D721Med (cell line): ENCODE measurements around the gene GYG1.

Source experiments
- DNase-seq: peaks from one replicate; pipeline ENCODE4 v3.0.0; 2011; ENCODE audit warnings: low spot score; ENCODE audit not compliant: insufficient read length
- FAIRE-seq: peaks from 2 replicates; lab custom pipeline; 2011; peaks lifted over from hg19 to GRCh38; lab: Jason Lieb, UNC
- CTCF ChIP-seq: IDR thresholded peaks from 2 replicates; pipeline ENCODE4 v1.5.1; 2012; ENCODE audit warnings: mild to moderate bottlenecking, control low read depth; ENCODE audit not compliant: insufficient read depth; ENCODE audit errors: missing control alignments

The GYG1 gene

GRCh38 chr3:148999806-149000205, 8.5 kb downstream of the GYG1 start:
- DNase-seq (no peak), FAIRE-seq (no peak)
- TF ChIP-seq CTCF = no peak

GRCh38 chr3:149000206-149000745, 8.9 kb downstream of the GYG1 start:
- no peak for TF ChIP-seq CTCF
- FAIRE-seq = no peak
- no peak for DNase-seq

DNA sequence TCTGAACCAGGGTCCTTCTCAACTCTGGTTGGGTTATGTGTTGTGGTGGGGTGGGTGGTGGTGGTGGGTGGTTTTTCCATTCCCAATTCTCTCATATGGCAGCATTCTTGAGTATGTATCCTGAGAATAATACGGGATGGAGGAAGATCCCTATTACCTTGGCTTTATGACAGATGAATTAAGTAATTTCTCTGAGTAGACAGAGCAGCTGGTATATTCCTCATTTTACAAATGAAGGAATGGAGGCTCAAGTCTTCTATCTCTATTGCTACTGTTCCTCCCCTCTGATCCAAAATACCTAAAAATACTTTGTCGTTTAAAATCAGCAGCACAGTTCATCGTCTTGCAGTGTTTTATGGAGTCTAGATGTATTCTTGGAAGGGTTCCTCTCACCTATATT, 10.4 kb downstream of the GYG1 start:
- no peak for FAIRE-seq
- no peak for DNase-seq
- no peak for TF ChIP-seq CTCF

DNA sequence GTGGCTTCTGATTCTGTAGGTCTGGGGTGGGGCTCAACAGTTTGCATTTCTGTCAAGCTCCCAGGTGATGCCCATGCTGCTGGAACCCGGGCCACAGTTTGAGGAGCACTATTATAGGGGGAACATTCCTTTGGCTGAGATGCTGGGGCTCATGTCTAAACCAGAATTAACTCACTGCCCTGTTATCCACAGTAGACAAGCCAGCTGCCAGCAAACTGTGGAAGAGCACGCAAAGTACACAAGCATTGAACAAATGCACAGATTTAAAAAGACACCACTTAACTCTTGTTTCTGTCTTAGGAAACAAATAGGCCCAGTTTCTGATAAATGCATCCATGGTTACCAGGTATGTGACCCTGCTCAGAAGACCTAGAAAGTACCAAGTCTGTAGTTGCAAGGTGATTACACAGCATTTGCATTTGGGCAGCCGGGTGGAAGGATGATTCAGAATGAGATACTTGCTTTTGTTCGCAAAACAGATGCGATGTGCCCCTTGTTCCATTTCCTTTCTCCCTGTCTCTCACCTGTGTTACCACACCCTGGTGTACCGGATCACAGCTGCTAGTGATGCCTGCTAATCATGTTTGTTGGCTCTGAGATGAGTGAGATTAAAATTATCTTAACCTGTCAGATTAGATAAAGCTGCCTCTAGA, 12.4 kb downstream of the GYG1 start:
- no peak for TF ChIP-seq CTCF
- FAIRE-seq = no peak
- DNase-seq = no peak

- TF ChIP-seq CTCF = no peak
- DNase-seq = no peak
- no peak for FAIRE-seq
Measured at GRCh38 chr3:149004622-149005021, 13.3 kb downstream of the GYG1 start.

DNA sequence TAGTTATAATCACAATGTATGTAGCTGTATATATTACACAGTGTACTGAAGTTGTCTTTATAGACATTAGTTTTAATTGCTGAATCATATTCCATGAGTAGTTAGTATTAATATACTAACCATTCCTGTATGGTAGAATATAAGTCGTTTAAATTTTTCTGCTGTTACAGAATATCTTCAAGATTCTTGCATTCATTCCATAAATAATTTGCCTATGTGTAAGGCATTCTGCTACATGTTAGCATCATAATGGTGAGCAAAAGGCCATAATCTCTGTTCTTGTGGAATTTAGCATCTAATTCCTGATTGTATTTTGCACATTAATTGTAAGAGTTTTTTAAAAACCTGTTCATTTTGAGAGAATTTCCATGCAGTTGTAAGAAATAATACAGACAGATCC, 14.1 kb downstream of the GYG1 start:
- DNase-seq (no peak), FAIRE-seq (no peak)
- TF ChIP-seq CTCF = no peak

DNA sequence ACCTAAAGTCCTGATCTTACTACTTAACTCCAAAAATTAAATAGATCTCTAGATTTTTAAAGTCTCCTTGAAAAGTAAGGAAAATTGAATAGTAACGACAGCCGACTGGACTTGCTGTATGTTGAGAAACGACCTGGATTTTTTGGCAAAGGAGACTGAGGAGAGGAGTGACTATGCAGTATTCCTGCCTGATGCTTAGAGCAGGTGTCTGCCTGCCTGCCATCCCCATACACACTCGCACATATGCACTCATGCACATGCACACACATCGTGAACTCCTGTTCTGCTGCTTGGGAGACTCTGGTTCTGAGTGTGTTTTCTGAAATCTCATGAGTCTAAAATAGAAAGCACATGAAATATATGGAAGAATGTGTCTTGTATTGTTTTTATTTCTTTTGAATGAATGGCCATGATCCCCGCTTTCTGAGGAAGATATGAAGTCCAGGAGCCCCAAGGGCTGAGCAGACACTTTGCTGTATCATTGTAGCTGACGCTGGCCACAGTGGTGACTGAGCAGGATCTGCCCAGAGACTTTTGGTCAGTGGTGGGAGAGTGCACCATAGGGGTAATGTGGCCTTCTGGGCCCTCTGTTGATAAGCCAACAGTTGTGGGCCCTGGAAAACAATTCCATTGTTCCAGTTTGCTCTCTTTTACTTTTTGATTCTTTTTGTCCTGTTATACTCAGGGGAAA, 16.4 kb downstream of the GYG1 start:
- DNase-seq (no peak), FAIRE-seq (no peak)
- TF ChIP-seq CTCF = no peak
